Islet of Langerhans (tissue), 1 donor: ENCODE measurements around the gene PRPF40A.

ENCODE experiments used
- FAIRE-seq: peaks from one replicate; lab custom pipeline; 2011; peaks lifted over from hg19 to GRCh38; lab: Jason Lieb, UNC

The PRPF40A gene

GRCh38 chr2:152649997-152650396 is 67.3 kb downstream of the PRPF40A start:
- no peak for FAIRE-seq

- FAIRE-seq = peak; percentile 47
These were observed 68.9 kb downstream of the PRPF40A start for GRCh38 chr2:152648336-152648735.

- peak; percentile 96 for FAIRE-seq
These were observed 69.7 kb downstream of the PRPF40A start for GRCh38 chr2:152647552-152647951.

- FAIRE-seq = no peak
These were observed 70.5 kb downstream of the PRPF40A start for GRCh38 chr2:152646775-152647174.

- FAIRE-seq = no peak
These were observed 71.0 kb downstream of the PRPF40A start for GRCh38 chr2:152646264-152646663.

DNA sequence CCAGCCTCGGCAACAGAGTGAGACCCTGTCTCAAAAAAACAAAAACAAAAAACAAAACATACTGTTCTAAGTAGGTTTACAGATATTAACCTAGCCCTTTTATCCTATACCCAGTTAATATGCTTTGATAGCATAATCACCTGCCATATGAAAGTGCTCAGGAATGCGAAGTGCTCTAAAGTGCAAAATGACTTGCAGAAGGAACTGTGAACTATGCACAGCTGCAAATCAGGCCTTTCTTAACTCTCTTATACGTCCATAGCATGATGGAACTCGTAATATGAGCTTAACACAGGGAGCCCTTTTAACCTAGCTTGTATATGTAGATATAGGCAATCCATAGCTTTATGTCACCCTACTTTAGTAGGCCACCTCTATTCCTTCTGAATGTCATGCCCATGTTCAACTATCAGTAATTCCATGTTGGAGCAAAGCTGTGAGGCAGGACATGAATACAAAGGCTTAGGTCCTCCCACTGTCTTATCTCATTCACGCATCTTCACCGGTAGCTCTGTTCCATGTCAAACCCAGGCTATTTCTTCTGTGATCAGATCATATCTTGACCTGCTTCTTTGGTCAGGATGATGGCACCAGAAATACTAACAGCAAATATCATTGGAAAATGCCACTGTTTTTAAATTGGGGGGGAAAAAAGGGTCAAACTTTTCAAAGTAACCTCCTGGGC is 72.9 kb downstream of the PRPF40A start:
- FAIRE-seq = no peak

- FAIRE-seq = no peak
These were observed 78.7 kb downstream of the PRPF40A start for GRCh38 chr2:152638590-152638989.

- no peak for FAIRE-seq
These were observed 79.2 kb downstream of the PRPF40A start for GRCh38 chr2:152638056-152638455.

- FAIRE-seq = no peak
These were observed 80.0 kb downstream of the PRPF40A start for GRCh38 chr2:152637251-152637650.

- FAIRE-seq = no peak
These were observed 81.5 kb downstream of the PRPF40A start for GRCh38 chr2:152635635-152636298.

DNA sequence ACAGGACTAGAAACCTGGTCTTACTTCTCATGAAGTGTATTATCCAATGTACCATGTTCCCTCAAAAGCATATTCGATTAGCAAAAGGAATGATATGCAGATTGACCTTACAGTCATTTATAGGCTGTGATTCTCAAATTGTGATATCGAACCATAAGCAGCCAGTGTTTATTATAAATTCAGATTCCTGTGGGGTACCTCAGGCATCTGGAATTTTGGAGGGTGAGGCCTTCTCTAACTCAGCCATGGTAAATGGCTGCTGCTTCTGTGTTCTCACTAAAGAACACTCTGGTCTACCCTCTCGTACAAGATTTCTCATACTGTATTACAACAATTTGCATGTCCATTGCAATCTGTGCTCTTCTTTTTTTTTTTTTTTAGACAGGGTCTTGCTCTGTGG is 84.5 kb downstream of the PRPF40A start:
- FAIRE-seq = no peak

GRCh38 chr2:152630466-152630865 is 86.8 kb downstream of the PRPF40A start:
- no peak for FAIRE-seq

DNA sequence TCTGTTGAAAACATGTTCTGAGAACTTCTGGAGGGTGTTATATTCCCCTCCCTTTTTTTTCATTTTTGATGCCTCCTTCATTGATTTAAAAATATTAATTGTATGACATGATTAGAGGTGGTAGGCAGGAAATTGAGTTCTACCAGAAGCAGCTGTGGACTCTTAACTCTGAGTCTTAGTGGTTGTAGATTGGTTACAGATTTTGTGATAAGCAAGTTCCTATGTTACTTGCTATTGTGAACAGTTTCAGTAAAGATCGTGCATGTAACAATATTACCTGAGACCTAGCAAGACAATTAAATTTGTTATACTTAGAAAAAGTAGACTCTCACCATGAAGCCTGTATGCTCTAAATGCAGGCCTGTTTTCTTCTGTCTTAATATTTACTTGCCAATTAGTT is 88.1 kb downstream of the PRPF40A start:
- no peak for FAIRE-seq

- FAIRE-seq = no peak
These were observed 89.8 kb downstream of the PRPF40A start for GRCh38 chr2:152627351-152627957.

GRCh38 chr2:152626911-152627339 is 90.3 kb downstream of the PRPF40A start:
- FAIRE-seq = no peak

- FAIRE-seq = no peak
These were observed 92.5 kb downstream of the PRPF40A start for GRCh38 chr2:152624805-152625204.

DNA sequence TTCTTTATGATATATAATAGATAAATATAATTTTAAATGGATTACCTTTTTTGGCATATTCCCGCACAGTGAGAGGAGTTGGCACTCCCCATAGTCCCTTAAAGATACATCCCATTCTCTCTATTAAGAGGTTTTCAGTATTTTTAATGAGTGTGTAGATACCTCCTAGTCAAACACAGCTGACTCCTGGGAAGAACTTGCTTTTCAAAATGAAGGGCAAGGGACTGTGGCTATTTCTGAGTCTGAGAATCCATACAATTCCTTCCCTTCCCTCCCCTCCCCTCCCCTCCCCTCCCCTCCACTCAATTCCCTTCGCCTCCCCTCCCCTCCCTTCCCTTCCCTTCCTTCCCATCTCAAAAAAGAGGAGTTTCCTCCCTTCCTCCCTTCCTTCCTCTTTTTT is 93.5 kb downstream of the PRPF40A start:
- FAIRE-seq = no peak

GRCh38 chr2:152623076-152623740 is 94.1 kb downstream of the PRPF40A start:
- no peak for FAIRE-seq

GRCh38 chr2:152622219-152622618 is 95.0 kb downstream of the PRPF40A start:
- FAIRE-seq = no peak

DNA sequence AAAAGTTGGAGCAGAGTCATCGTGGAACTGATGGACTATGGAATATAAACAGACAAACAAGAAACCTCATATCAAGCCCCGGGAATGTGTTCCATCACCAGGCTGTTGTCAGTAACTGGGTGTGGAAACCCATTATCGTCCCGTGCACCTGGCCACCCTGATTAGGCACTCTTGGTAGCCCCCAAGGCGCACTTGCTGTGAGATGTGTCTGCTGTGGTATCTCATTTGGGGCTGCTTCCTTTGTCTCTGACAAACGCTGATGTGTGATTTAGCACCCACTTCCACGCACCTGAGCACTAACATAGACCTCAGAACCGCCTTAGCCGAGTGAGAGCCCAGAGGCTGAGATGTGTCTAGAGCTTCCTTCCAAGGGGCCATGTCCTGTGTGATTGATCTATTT is 96.3 kb downstream of the PRPF40A start:
- no peak for FAIRE-seq

- no peak for FAIRE-seq
These were observed 97.1 kb downstream of the PRPF40A start for GRCh38 chr2:152620208-152620607.

DNA sequence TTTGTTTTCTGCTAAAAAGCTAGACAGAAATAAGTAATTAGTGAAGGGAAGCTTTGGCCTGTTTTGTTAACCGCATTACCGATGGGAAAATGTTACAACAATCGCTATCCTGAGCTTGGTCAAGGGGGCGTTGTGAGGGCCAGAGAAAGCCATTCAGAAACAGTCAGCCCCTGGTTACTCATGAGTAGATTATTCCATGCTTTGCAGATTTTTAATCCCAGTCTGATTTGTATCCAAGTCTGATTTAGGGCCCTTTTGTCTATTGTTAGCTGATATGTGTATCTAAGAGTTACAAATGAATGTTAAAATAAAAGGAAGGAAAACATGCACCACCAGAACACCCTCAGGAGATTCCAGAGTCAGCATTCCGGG is 99.1 kb downstream of the PRPF40A start:
- FAIRE-seq = no peak
